IPS DF 4.7 (cell line): Measurements from ENCODE around the gene PPP6R2.

Experiments
- DNase-seq: peaks from one replicate; pipeline ENCODE4 v3.0.0-alpha.2; 2013; ENCODE audit warnings: low spot score; ENCODE audit errors: extremely low read depth

PPP6R2 gene

DNA sequence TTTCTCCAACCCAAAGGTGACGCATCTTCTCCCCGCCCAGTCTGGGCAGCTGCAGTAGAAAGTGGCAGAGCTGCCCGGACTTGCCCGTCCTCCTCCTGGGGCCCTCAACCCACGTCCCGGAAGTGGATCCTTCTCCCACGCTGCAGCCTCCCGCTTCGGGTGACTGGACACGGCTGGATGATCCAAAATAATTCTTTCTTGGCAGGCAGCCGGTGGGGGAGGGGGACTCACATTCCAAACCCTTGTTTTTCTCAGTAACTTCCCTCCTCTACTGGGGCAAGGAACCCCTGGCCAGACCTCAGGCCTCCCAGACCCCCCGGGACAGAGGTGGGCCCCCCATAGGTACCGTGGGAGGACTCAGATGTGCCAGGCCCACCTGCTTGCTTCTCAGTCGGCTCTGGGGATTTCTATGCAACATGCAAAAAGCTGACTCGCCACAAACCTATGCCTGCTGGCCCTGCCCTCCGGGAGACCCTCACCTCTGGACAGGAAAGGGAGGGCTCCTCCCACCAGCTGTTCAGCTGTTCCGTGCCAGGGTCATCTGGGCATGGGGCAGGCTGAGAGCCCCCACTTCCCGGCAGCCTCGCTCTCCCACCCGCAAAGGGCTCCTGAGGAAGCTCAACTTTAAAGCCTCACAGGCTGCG is 37.1 kb upstream of the PPP6R2 start:
- DNase-seq: no peak

DNA sequence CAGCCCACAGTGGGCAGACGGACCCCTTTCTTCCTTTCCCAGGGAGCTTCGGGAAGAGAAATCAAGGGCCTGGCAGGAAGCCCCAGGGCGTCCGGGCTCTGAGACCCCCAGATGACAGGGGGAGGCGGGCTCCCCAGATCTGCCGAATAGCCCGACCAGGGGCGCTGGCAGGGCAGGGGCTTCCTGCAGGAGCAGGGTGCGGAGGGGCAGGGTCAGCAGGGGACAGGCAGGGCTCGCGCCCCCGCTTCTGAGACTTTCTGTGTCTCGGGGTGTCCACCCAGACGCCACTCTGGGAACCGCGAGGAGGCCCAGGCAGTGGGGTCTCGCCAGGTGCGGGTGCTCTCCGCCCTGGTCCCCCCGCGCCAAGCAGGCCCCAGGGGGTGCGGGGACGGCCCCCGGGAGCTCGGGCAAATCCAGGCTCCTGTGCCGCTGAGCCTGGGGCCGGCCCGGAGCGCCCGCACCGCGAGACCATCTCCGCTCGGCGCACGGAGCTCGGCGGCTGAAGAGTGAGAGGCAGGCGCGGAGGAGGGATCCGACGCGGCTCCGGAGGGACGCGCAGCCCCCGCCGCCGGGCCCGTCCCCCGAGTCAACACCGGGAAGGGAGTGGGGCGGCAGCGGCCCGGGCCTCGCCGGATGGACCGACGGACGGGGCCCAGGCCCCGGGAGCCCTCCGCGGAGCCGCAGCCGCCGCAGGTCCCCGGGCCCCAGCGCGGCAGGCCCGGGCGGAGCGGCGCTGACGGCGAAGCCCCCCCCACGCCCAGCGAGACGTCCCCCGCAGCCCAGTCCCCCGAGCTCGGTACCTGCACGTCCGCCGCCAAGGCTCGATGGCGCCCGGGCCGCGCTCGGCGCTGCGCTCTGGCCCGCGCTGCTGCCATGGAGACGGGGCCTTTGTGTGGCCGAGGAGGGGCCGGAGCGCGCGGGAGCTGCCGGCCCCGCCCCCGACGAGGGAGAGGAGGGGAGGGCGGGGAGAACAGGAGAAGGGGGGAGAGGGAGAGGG is 36.1 kb upstream of the PPP6R2 start, which contains the start of gene PLXNB2:
TSS of gene PLXNB2 (minus strand) at position 894 of the 997 bp plus-strand sequence. CDS start 17,062 bp downstream, outside the sequence.
- no peak for DNase-seq

DNA sequence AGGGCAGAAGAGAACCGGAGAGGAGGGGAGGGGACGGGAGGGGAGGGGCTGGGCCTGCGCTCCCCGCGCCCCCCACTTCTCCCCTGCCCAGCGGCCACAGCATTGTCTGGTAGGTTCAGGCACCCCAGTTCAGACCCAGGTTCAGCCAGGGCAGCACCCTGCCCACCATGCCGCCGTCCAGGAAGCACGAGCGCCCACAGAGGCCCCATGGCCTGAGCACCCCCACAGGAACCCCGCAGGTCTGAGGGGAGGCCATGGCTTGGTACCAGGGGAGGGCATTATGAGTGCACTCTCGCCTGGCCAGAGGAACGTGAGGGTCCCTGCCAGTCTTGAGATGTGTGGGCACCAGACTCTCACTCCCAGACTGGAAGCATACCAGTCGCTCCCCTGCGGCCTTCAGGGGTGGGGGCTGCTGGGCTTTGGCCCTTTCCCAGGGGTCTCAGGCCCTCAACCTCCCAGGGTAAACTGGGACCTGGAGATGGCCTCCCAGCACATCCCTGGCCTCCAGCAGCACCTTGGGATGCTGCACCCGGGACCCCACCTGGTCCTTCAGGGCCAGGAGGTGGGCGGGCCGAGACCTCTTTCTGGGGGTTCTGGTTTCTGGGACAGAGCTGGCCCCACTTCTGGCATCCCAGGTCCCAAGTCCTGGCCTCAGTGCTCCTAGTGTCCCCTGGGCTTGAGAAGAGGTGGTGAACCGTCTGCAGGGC is 35.1 kb upstream of the PPP6R2 start:
- no peak for DNase-seq

DNA sequence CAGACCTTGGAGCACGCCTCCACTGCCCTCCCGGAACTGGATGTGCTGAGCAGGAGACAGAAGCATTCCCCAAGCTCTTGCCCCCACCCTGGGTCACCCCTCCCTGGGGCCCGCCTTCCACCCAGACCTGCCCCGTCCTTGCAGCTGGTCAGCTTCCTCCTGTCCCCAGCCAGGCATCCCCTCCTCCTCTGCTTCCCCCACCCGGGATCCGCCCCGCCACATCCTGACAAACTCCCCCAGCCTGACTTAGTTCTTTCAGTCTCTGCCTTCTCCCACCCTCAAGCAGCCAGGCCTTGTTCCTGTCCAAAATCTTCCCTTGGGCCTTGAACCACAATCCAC is 34.6 kb upstream of the PPP6R2 start:
- no peak for DNase-seq

DNA sequence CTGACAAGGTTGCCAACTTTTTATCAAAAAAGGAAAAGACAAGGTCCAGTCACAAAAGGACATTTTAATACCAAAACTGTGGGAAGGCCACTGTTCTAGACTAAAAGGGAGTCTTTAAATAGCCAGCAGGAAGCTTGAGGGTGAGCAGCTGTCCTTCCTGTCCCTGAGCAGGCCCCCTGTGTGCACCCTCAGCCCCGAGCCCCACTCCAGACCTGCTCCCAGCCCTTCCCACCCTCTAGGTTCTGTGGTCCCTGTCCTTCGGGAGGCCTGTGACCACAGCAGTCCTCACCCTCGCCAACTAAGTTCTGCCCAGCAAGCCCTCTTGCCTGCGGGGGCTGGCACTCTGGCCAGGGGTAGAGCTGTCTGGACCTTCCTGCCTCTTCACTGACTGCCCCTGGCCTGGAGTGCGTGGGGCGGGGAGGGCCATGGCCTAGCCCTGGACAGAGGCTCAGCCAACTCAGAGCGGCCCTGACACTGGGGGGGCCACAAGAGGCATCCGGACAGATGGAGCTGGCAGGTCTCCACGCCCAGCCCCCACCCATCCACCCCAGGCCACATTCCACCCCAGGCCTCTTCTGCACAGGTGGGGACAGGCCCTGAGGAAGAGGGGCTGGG is 34.0 kb upstream of the PPP6R2 start:
- no peak for DNase-seq

DNA sequence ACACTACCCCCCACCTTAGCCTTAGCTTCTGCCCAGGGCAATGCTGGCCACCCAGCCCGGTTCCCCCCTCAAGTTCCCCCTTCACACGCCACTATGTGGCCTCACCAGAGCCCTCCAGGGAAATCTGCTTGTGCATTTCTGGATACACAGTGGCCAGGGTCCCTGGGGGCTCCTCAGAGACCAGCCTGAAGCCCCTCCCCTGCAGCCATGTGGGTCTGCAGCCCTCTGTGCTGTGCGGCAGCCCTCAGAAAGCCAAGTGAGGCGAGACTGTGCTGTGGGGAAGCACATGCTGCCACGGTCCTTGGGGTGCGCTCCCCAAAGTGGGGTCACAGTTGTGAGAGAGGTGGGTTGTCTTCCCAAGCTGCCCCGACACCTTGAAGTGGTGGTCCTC is 33.5 kb upstream of the PPP6R2 start:
- DNase-seq: no peak

DNA sequence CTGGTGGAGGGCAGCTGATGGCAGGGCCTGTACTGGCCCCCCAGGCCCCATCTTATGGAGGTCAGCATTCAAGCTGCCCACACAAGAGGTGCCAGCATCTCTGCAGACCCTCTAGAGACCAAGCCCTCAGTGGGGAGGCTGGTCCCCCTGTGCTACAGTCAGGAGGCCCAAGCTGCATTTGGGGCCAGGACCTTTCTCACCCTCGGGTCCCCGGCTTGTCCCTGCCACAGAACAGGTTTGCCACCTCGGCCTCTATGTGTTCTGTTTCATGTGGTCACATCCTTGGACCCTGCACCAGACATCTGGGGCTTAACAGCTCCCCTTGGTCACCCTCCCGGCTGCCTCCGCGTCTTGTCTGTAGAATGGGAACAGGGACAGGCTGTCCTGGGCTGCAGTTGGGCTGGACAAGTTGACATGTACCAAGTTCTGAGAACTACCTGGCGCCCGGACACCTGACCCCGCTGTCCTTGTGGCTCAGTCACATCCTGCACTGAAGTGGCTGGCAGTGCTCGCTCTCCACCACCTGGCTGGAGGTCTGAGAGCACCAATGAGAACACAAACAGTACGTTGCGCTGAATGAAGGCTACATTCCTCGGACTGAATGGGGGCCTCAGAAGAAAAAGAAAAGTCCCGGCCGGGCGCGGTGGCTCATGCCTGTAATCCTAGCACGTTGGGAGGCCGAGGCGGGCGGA is 33.0 kb upstream of the PPP6R2 start:
- DNase-seq: no peak

DNA sequence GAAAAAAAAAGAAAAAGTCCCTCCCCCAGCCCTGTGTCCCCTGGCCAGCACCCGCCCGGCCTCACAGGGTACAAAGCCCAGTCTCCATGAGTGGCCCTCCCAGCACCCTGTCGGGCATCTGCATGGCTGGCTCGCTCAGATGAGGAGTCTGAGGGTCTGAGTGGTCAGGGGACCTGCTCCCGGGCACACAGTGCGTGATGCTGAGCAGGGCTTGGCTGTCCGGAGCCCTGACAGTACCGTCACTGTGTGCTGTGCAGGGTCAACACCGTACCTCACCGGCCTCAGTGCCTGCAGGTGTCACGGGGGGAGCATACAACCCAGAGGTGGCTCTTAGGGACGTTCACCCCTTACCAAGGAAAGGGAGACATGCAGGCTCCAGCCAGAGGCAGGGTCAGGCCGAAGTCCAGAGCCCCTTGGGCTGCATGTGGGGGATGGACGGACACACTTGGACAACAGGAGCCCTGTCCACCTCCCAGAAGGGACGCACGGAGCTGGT is 32.1 kb upstream of the PPP6R2 start:
- DNase-seq: no peak

DNA sequence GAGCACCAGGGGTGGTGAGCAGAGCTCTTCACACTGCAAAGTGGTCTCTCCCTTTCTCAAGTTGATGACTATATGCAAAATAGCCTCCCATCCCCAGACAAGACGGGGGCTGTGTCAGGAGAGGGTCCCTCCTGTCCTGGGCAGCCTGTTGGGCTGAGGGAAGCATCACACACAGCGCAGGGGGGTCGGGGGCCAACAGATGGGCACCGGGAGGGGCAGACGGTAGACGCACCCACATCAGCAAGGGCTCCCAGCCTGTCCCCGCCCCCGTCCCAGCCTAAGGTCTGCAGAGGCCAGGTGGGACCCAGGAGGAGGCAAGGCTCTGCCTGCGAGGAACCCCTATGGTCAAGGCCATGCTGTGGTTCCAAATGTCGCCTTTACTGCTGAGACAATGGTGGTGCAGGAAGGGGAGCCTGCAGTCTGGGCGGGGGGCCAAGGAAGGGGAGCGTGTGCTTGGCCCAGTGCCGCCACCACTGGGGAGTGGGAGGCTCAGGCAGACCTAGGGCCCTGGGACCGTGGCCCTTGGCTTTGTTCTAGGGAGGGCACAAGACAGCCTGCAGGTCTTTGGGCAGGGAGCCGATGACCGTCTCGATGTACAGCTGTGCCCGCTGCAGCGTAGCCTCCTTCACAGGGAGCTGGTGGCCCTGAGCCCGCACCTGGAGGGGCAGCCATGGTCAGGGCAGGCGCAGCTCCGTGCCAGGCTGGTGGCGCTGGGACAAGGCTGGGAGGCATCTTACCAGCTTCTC is 31.3 kb upstream of the PPP6R2 start:
- no peak for DNase-seq

DNA sequence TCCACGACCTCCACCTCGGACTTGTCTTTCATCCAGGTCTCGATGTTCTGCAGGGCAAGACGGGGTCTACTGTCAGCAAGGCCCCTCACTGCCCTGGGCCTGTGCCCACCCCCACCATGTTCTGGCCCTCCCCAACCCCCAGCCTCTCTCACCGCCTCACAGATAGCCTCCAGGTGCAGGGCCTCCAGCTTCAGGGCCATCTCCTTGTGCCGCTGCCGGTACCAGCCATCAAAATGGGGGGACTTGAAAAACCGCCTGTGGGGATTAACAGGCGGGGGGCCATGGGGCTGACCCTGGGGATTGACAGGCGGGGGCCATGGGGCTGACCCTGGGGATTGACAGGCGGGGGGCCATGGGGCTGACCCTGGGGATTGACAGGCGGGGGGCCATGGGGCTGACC is 30.8 kb upstream of the PPP6R2 start:
- DNase-seq: no peak

DNA sequence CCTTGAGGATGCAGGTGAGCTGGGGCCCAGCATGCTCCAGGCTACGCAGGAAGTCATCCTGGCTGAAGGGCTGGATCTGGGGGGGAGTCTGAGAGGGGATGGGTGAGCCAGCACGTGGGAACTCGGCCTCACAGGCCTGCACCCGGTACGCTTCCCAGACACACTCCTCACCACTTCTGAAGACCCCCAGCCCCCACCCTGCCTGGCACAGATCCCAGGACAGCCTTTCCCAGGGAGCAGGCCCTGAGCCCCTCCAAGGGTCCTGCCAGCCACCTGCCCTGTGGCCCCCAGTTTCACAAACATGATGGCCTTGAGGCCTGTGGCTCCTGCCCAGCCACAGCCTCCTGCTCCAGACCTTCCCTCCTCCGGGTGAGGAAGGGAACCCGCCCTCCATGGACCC is 30.1 kb upstream of the PPP6R2 start:
- no peak for DNase-seq

DNA sequence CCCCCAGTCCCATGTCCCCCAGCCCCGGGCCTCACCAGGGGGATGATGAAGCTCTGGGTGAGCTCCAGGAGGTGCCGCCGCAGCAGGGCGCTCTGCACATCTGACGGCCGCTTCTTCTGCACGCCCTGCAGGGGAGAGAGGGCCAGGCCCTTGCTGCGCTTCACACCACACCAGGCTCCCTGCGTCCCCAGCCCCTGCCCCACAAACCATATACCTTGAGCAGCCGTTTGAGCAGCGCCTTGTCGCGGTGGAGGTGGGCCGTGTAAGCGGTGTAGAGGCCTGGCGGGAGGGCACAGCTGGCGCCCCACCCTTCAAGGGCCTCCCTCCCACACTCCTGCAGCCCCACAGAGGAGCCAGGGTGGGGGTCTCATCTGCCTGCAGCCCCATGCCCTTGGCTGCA is 29.5 kb upstream of the PPP6R2 start:
- no peak for DNase-seq

DNA sequence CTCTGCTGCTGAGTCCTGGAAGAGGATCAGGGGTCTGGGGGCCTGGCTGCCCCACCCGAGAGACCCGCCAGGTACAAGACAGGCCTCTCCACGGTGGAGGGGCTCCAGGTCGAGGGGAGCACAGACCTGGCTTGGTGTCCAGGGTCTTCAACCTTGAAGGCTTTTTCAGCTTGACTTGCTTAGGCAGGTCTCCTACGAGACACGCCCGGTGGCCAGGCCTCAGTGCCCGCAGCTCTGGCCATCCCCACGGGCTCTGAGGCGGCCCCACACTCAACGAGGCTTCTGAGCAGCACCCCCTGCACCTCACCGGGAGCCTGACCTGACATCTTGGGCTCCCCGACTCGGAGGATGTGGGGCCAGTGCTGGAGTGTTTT is 29.1 kb upstream of the PPP6R2 start:
- no peak for DNase-seq

DNA sequence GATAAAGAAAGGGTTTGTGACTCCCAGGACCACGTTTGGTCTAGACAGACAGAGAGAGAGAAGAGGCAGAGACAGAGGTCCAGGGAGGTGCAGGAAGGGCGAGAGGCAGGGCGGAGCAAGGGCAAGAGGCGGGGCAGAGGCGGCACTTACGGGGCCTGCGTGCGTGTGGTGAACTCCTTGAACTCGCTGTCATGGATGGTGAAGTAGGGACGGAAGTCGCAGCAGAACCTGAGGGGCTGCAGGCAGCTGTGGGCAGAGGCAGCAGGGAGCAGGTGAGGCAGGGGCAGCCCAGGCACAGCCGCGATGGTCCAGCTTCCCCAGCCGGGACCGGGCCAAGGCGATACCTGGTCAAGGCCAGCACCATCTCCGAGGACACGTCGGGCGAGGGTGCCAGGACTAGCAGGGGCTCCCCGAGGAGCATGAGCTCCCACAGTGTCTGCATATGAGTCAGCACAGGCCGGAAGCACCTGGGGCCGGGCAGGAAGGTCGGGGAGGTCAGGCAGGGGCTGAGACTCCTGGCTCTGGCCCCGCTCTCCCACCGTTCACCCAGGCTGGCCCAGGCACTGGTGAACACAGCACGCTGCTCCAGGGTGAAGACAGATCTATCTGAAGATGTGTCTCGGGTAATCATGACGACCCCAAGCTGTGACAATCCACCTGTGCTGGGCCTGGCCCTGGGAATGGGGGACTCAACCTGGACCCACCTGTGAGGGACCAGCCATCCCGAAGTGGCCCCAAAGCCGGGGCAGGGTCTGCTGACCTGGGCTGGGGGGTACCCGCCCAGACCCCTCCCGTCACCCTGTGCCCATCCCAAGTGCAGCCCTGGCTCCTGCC is 28.5 kb upstream of the PPP6R2 start:
- no peak for DNase-seq

DNA sequence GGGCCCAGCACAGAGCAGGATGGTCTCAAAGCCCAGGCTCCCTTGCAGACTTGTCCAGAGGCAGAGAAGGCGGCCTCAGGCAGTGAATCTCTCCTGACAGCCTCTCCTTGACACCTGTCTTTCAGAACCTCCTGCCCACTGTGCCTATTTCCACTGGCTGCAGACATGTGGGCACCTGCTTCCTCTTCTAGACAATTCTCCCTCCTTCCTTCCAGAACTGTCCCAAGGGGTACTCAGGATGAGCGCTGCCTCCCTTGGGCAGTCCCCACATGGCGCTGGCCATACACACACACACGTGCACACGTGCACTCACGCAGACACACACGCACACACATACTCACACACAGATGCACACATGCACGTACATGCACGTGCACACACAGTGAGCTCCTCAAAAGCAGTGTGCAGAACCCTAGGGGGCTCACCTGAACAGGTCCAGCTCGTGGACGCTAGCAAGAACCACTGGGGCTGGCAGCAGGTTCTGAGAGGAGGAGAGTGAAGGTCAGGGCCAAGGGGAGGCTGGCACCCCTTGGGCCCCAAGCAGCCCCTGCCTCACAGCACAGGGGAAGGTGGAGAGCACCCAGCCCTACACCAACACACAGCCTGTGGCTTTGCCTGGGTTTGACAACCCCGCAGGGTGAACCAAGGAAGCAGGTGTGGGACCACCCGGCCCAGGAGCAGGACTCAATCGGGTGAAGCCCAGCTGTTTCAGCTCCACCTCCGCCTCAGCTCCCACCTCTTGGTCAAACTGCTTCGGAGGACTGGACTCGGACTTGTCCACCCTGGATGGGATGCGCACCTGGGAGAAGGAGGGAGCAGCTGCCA is 27.6 kb upstream of the PPP6R2 start:
- DNase-seq: no peak

DNA sequence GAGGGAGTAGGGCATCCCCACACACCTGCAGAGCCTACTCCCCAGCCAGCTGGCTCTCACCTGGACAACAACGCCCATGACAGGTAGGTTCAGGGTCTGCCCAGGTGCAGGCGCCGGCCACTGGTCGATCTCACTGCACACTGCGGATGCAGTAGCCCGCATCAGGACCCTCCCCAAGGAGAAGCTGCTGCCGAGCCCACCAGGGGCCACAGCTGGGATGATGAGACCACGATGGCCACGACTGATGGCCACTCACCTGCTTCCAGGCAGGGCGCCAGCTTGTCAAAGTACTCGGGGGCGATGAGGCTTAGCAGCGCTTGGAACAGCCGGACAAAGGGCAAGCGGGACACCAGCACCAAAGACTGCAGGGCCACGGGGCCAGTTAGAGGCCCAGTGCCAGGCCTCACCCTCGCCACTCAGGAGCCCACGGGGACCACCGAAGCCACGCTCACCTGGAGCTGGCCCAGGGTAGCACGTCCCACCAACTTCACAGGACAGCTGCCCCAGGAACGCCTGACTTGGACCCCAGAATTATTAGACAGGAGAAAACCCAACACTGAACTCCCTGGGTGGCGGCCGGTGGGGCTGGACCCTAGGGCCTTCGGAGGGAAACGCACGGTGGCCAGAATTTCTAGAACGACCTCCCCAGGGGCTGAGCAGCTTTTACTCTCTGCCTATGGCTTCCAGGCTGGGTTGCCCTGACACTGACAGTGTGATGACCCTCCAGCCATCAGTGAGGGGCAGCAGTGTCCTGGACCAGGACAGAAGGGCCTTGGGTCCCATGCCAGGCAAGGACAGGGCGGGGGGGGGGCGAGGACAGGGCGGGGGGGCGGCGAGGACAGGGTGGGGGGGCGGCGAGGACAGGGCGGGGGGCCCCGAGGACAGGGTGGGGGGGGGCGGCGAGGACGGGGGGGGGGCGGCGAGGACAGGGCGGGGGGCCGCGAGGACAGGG is 26.7 kb upstream of the PPP6R2 start:
- DNase-seq: no peak

DNA sequence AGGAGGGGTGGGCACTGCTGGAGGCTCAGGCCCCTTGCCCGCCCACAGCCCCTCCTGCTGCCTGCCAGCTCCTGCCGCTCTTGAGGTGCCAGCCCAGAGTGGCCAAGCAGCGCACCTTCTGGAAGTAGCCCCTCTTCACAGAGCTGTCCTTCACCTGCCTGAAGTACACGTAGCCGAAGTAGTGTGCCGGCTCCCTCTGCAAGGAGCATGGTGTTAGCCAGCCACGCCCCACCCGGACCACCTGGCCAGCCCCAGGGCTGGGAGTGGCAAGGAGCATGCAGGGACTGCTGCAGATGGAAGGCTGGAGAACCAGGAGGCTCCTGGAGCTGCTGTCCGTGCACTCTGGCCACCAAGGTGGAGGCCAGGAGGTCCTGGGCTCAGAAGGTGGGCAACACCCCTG is 25.9 kb upstream of the PPP6R2 start:
- DNase-seq: no peak
